Stimulated activated CD4-positive, alpha-beta T cell treated with anti-CD3 and anti-CD28 coated beads, Interleukin-15, amount 100 ng/mL, for 48 hours (primary cell): Measurements from ENCODE around the gene COPS6.

Experiments
- DNase-seq, 2 donors: peaks; one replicate each; pipeline ENCODE4 v3.0.0-alpha.2; 2020; ENCODE audit warnings: low read depth in 2 of 2

COPS6 gene

GRCh38 chr7:100102950-100103840 lies 14.4 kb downstream of the COPS6 start:
- DNase-seq, result no peak

GRCh38 chr7:100105534-100105933 lies 16.8 kb downstream of the COPS6 start:
- DNase-seq, result no peak

DNA sequence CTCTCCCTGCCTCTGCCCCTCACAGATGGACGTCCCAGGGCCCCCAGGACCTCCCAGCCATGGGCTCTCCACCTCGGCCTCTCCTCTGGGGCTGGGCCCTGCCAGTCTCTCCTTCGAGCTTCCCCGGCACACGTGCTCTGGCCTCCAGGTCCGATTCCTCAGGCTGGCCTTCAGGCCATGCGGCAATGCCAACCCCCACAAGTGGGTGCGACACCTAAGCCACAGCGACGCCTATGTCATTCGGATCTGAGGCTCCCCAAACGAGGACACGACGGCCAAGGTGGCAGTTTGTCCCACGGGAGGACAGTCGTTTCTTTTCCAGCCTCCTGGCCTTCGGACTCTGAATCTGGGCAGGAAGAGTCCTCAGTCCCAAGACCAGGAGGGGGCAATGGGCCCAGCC lies 17.9 kb downstream of the COPS6 start:
- no peak for DNase-seq

DNA sequence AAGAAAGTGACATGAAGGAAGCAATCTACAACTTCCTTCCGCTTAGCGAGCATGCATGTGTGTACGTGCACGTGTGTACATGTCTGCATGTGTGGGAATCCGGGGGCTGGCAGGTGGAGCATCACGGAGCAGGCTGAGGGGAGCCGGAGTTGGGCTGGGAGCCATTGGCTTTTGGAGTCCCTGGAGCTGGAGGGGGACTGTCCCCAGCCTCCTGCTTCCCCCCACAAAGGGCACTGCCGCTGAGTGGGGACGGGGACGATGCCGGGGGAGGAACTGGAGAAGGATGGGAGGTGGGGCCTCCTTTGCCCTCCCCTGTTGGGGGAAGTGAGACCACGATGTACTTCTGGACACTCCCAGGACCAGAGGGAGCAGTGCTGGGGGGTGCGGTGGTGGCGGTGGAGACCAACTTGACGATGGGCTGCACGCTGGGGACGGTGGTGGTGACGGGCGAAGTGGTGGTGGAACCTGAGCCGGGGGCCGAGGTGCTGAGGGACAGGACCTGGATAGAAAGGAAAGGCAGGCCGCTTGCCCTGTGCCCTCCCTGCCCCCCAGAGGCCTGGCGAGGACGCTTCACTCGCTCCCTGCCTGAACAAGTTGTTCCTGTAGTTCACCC lies 18.5 kb downstream of the COPS6 start:
- DNase-seq, result no peak

DNA sequence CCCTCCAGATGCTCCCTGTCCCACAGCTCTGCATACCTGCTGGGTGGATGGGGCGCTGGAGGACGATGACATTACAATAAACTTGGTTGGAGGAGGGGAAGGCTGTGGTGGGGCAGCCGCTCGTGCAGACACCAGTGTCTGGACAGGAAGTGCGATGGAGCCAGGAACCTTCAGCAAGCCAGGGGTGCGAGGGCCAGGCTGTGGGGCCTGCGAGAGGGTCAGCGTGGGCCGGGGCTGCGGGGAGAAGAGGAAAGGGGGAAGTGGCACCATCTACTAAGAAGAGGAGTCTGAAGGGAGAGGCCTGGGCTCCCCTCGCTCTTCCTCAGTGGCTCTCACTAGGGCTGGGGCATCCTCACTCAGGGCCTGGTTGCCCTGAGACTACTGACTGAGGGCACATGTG lies 19.1 kb downstream of the COPS6 start:
- DNase-seq, result no peak

GRCh38 chr7:100109521-100110163 lies 20.9 kb downstream of the COPS6 start:
- no peak for DNase-seq

DNA sequence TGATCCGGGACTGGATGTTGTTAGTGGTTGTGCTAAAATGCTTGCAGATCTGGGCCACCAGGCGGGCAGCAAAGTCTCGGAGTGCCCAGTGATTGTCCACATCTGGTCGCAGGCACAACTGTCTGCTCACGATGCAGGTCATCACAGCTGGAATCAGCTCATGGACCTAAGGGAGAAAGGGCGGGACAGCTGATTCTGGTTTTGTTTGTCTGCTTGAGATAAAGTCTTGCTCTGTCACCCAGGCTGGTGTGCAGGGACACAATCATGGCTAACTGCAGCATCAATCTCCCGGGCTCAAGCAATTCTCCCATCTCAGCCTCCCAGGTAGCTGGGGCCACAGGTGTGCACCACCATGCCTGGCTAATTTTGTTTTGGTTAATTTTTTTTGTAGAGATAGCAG lies 22.4 kb downstream of the COPS6 start:
- no peak for DNase-seq

GRCh38 chr7:100111914-100112313 lies 23.1 kb downstream of the COPS6 start:
- DNase-seq, result no peak

DNA sequence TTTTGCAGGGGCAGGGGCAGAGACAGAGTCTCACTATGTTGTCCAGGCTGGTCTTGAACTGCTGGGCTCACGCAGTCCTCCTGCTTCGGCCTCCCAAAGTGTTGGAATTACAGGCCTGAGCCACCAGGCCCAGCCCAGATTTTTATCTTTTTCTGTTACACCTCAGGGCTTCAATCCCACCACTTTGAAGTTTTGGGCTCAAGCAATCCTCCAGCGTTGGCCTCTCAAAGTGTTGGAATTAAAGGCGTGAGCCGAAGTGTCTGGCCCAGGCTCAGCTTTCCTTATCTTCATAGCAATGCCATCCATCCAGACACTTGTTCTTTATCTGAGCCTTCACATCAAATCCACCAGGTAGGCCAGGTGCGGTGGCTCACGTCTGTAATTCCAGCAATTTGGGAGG lies 26.3 kb downstream of the COPS6 start:
- DNase-seq, result no peak

DNA sequence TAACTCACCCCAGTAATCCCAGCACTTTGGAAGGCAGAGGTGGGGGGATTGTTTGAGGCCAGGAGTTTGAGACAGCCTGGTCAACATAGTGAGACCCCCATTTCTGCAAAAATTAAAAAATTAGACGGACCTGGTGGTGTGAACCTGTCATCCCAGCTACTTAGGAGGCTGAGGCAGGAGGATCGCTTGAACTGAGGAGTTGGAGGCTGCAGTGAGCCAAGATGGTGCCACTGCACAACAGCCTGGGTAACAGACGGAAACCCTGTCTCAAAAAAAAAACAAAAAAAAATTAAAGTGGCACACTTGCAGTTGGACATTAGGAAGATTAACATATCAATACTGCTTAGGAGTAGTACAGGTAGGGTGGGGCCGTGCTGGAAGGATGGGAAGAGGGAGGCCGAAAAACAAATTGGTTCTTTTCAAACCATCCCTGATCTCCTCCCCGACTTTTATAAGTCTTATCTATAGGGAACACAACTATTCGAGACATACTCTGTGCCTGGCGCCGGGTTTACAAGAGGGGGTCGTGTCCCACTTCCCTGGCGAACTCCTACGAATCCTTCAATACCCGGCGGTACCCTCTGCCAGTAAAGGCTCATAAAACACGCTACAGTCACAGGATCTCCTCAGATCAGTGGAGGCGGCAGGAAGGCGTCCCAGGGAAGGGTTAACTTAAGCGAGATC lies 29.8 kb downstream of the COPS6 start:
- DNase-seq, result no peak

- DNase-seq, result peak; percentile 89 to 90
Measured at GRCh38 chr7:100119072-100119969, 30.6 kb downstream of the COPS6 start, which contains the start of the genes CNPY4 and TAF6. CNPY4 (plus strand) TSS chr7:100119634; CDS start chr7:100119745, 111 bp downstream. TAF6 (minus strand) TSS chr7:100119358; CDS start chr7:100114209, 5,149 bp downstream.

DNA sequence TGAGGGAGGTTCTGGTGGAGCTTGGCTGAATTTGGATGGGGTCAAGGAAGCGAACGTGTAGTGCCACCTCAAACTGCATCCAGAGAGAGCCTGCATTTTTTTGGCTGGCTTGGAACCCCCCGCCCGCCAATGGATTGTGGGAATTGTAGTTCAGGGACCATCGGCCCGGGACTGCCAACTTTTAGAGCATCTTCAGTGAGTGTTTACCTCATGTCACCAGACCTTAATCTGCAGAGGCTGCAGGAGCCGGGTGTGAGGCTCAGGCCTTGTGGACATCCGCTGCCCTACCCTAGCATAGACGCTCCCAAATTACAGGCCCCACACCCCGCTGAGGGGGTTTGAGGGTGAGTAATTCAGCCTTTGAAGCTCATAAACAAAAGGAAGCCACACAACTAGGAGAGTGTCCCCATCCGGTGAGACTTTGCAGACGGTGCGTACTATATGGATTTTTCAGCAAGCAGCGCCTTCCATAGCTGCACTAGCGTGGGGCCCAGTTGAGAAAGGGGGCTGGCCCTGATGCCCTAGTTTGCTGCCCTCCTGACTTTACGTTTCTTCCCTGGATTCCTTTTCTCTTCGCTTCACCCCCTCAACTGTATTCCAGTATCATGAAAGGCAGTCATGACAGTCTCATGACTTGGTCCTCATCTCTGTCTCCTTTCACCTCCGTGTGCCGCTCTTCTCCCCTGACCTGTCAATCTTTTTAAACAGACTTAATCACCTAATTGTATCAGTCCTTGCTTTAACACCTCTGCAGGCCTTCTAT lies 31.4 kb downstream of the COPS6 start:
- peak; percentile 54 to 57 for DNase-seq

DNA sequence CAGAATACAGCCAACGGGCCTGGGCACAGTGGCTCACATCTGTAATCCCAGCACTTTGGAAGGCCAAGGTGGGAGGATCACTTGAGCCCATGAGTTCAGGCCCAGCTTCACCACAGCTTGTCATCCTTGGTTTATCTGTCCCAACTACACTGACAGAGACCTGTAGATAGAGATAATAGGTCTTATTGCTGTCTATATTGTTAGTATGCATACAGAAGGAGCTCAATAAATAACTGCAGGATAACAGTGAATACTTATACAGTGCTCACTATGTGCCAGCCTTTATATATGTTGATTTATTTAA lies 31.9 kb downstream of the COPS6 start:
- DNase-seq, result no peak

DNA sequence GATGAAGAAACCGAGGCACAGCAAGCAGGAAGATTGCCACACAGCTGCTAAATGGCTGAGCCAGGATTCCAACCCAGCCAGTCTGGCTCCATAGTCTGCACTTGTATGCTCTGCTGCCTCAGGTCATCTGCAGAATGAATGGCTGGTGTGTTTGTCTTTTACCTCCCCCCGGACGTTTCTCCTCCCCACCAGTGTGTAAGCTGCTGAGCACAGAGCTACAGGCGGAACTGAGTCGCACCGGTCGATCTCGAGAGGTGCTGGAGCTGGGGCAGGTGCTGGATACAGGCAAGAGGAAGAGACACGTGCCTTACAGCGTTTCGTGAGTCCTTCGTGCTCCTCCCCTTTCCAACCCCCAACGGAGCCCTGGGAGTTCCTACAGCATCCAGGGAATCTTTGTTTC lies 33.3 kb downstream of the COPS6 start:
- no peak for DNase-seq

DNA sequence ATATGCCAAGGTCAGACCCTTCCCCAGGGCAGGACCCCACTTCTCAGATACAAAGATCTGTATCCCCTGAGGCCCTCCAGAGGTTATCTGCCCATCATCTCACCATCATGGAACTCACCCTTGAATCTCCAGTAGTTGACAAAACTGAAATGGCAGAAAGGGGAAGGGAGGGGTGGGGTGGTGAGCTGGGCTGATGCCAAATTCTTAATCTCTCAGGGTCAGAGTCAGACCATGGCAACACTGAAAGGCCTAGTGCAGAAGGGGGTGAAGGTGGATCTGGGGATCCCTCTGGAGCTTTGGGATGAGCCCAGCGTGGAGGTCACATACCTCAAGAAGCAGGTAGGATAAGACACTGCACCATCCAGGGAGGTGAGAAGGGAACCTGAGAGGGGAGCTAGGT lies 33.8 kb downstream of the COPS6 start:
- DNase-seq, result no peak

DNA sequence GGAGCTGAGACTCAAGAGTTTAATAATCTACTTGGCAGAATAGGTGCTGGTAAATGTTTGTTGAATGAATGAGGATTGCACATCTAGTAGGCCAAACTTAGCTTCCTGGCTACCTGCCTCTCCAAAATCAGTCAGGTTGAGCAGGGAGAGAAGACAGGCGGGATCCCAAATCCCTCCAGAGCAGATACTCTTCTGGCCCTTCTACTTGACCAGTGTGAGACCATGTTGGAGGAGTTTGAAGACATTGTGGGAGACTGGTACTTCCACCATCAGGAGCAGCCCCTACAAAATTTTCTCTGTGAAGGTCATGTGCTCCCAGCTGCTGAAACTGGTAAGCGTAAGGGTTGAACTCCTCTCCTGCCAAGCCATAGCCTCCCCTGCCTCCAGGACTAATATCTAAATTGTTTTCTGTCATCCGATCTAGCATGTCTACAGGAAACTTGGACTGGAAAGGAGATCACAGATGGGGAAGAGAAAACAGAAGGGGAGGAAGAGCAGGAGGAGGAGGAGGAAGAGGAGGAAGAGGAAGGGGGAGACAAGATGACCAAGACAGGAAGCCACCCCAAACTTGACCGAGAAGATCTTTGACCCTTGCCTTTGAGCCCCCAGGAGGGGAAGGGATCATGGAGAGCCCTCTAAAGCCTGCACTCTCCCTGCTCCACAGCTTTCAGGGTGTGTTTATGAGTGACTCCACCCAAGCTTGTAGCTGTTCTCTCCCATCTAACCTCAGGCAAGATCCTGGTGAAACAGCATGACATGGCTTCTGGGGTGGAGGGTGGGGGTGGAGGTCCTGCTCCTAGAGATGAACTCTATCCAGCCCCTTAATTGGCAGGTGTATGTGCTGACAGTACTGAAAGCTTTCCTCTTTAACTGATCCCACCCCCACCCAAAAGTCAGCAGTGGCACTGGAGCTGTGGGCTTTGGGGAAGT lies 35.8 kb downstream of the COPS6 start:
- DNase-seq, result no peak

GRCh38 chr7:100126239-100126930 lies 37.6 kb downstream of the COPS6 start:
- DNase-seq, result no peak
